ENCODE measurements around the gene SARDH.

DNA sequence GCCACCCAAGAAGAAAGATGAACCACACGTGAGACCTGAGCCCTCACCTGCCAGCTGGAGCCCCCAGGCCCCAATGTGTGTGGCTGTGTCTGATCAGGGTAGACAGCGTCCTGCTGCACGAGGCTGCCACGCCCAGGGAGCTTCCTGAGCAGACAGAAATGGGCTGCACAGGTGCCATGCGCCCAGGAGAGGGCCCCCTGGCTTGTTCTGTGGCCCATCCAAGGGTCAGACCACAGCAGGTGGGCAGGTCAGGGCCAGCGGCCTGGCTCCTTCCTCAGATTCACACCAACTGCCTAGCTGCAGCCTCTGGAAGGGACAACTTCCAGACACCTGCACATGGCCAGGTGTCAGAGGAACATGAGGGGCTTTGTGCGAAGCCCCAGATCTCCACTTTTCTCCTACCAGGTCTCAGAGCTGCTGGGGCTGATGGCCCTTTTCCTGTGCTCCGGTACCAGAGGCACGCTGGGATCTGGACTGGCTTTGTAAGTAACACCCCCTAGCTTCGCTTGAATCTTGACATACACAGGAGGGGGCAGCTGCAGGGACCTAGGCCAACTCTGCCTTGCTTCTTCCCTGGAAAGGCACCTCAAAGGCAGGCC is 10.8 kb downstream of the SARDH start:
- TF ChIP-seq EZH2 (IDR thresholded peaks at IDR 0.05; ENCODE audit: low read length, missing control alignments) (no peak), CTCF (conservative IDR thresholded peaks at IDR 0.05 in 1 of 2, IDR thresholded peaks at IDR 0.05 in 1 of 2; ENCODE audit: low read depth in 1 of 2, low read length in 2 of 2) (no peak)

All from fibroblast of lung (primary cell).